ENCODE measurements around the gene PRKG2. TPM values are rescaled to one million over a fixed set of nuclear protein-coding genes. Genes with fewer than 3 reads are reported as not detected.

Gene PRKG2
- total RNA-seq, 1 experiment from 2014 or later, result 0.23 TPM

DNA sequence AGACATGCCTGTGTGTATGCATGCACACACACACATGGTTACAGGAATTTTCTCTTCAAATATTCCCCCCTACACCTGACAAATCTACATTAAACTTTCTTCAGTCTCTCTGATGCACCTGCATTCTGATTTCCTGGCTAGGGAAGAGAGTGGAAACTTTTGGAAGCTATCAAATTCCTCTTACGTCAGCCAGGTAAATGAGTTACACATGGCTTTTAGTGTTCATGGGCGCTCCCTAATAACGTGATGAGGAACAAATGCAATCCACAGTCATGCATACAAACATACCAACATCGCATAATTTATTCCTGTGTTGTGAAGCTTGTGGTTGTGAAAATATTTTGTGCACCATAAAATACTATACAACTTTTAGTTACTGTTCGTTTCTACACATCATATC lies 149.6 kb downstream of the PRKG2 start:
- no peaks in the 10 kb centered on the region for H3K27me3 Mint-ChIP-seq (ENCODE audit: insufficient read depth, unreplicated experiment)
- H3K36me3 Mint-ChIP-seq (ENCODE audit: insufficient read depth, unreplicated experiment), result no peaks in the 10 kb centered on the region
- H3K27ac Mint-ChIP-seq (ENCODE audit: low read depth, unreplicated experiment), result no peak overlapping the region
- H3K4me3 Mint-ChIP-seq (ENCODE audit: unreplicated experiment), result no peak overlapping the region
- H3K9me3 Mint-ChIP-seq (ENCODE audit: unreplicated experiment), result no peaks in the 10 kb centered on the region
- ChIA-PET POLR2A (no interaction called here), CTCF (interaction anchor here (0.5 to 9.8 kb wide), 3 partner anchors 12 to 288 kb away, joined by 3 to 192 read pairs (median 4); no protein-coding TSS in a partner anchor)
- TF ChIP-seq, protein P1, sequence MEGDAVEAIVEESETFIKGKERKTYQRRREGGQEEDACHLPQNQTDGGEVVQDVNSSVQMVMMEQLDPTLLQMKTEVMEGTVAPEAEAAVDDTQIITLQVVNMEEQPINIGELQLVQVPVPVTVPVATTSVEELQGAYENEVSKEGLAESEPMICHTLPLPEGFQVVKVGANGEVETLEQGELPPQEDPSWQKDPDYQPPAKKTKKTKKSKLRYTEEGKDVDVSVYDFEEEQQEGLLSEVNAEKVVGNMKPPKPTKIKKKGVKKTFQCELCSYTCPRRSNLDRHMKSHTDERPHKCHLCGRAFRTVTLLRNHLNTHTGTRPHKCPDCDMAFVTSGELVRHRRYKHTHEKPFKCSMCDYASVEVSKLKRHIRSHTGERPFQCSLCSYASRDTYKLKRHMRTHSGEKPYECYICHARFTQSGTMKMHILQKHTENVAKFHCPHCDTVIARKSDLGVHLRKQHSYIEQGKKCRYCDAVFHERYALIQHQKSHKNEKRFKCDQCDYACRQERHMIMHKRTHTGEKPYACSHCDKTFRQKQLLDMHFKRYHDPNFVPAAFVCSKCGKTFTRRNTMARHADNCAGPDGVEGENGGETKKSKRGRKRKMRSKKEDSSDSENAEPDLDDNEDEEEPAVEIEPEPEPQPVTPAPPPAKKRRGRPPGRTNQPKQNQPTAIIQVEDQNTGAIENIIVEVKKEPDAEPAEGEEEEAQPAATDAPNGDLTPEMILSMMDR (IDR thresholded peaks at IDR 0.05; ENCODE audit: unreplicated experiment), result no peak
- peaks cover 11% of the 10 kb centered on the region for H3K4me1 Mint-ChIP-seq (ENCODE audit: insufficient read depth, unreplicated experiment)
- BruUV-seq (replicated peaks), result no TSS peak
- DNase-seq (ENCODE audit: unreplicated experiment), result no peak
- intact Hi-C loops (cut with micrococcal nuclease), result no loop called here

DNA sequence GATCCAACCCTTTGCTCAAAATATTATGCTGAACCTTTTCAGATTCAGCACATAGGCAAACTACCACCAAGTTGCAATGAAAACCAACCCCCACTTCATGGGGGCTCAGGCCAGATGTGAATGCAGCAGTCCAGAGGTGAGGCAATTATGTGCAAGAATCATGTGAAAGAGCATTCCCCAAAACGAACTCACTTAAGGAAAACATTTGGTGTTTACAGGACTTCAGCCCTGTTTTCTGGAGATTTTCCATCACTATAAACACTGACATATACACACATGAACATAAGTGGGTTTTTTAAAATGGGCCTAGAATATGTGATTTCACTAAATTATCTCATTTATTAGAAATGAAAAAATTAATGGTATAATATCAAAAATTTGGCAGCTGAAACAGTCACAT lies 153.0 kb downstream of the PRKG2 start:
- H3K36me3 Mint-ChIP-seq (ENCODE audit: insufficient read depth, unreplicated experiment), result no peaks in the 10 kb centered on the region
- H3K4me1 Mint-ChIP-seq (ENCODE audit: insufficient read depth, unreplicated experiment), result peaks cover 5% of the 10 kb centered on the region
- H3K27ac Mint-ChIP-seq (ENCODE audit: low read depth, unreplicated experiment), result no peak overlapping the region
- POLR2A ChIA-PET, result no interaction called here
- intact Hi-C loops (cut with micrococcal nuclease), result no loop called here
- CTCF ChIA-PET, result interaction anchor here (0.8 to 9.8 kb wide), 5 partner anchors 9 to 727 kb away, joined by 3 to 192 read pairs (median 3); no protein-coding TSS in a partner anchor
- no TSS peak for BruUV-seq (replicated peaks)
- TF ChIP-seq, protein P1 (IDR thresholded peaks at IDR 0.05; ENCODE audit: unreplicated experiment), result no peak
- no peak for DNase-seq (ENCODE audit: unreplicated experiment)
- no peaks in the 10 kb centered on the region for H3K27me3 Mint-ChIP-seq (ENCODE audit: insufficient read depth, unreplicated experiment)
- H3K9me3 Mint-ChIP-seq (ENCODE audit: unreplicated experiment), result no peaks in the 10 kb centered on the region
- H3K4me3 Mint-ChIP-seq (ENCODE audit: unreplicated experiment), result no peak overlapping the region

DNA sequence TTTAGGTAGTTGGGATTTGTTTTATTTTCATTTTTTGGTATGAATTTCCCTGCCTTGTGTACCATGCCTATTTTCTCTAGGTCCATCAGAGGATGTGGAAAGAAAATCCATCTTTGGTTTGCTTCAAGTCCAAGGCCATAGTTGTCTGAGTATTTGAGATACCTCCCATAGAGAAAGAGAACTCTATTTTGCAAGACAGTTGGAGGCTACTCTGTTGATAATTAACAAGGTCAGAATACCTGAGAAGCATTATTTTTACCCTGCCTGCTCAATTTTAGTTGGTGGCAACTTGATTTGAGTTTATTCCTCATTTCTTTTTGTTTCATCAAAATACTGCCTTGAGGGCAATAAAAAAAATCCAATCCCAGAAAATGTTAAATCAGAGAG lies 153.7 kb downstream of the PRKG2 start:
- DNase-seq (ENCODE audit: unreplicated experiment), result no peak
- no TSS peak for BruUV-seq (replicated peaks)
- Mint-ChIP-seq H3K9me3 (ENCODE audit: unreplicated experiment) (no peaks in the 10 kb centered on the region), H3K27me3 (ENCODE audit: insufficient read depth, unreplicated experiment) (no peaks in the 10 kb centered on the region), H3K36me3 (ENCODE audit: insufficient read depth, unreplicated experiment) (no peaks in the 10 kb centered on the region), H3K4me3 (ENCODE audit: unreplicated experiment) (no peak overlapping the region), H3K4me1 (ENCODE audit: insufficient read depth, unreplicated experiment) (peaks cover 5% of the 10 kb centered on the region), H3K27ac (ENCODE audit: low read depth, unreplicated experiment) (no peak overlapping the region)
- intact Hi-C loops (cut with micrococcal nuclease), result no loop called here
- TF ChIP-seq, protein P1 (IDR thresholded peaks at IDR 0.05; ENCODE audit: unreplicated experiment), result no peak
- ChIA-PET CTCF (interaction anchor here (1.6 kb wide), 1 partner anchor 9 kb away, joined by 4 read pairs; no protein-coding TSS in a partner anchor), POLR2A (no interaction called here)

DNA sequence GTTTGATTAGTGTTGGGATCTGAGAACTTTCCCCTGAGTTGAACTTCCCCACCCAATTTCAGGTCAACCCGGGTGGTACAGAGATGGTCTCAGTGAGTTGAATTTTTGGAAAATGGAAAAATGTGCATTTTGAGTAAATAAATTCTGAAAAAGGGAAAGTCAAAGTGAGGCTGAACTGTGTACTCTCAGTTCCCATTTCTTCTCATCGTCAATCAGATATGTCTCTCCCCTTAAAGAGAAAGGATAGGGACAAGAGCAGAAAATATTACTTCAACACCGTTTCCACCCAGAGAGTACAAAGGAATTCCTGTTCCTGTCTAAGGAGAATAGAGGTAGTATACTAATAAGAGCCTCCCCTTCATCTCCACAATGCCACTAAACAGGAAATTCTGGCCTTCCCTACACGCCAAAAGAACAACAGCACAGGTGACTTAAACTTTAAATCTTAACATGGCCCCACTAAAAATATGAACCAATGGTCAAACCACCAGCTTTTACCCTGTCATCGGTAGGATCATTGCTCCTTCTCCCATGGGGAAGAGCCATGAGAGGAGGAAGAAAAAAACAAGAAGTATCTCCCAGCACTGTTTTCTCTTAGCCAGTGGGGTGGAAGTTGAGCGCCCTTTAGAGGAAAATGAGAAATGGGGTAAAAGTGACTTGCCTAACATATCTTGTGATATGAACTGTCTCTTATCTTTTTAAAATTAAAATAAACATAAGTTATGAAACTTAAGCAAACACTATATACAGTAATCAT lies 154.3 kb downstream of the PRKG2 start:
- no peaks in the 10 kb centered on the region for H3K27me3 Mint-ChIP-seq (ENCODE audit: insufficient read depth, unreplicated experiment)
- no peak for DNase-seq (ENCODE audit: unreplicated experiment)
- POLR2A ChIA-PET, result no interaction called here

More for the DNA sequence above, 154.3 kb downstream of the PRKG2 start:
- TF ChIP-seq, protein P1 (IDR thresholded peaks at IDR 0.05; ENCODE audit: unreplicated experiment), result no peak
- Mint-ChIP-seq H3K4me3 (ENCODE audit: unreplicated experiment) (no peak overlapping the region), H3K36me3 (ENCODE audit: insufficient read depth, unreplicated experiment) (no peaks in the 10 kb centered on the region), H3K9me3 (ENCODE audit: unreplicated experiment) (no peaks in the 10 kb centered on the region), H3K4me1 (ENCODE audit: insufficient read depth, unreplicated experiment) (peaks cover 5% of the 10 kb centered on the region), H3K27ac (ENCODE audit: low read depth, unreplicated experiment) (no peak overlapping the region)
- intact Hi-C loops (cut with micrococcal nuclease), result no loop called here
- BruUV-seq (replicated peaks), result no TSS peak
- CTCF ChIA-PET, result no interaction called here
